LNCaP clone FGC (cell line): ENCODE results near the gene SREBF2.
"Not testable (repeated sequence)": the region's sequence is repeated elsewhere in the genome, so short reads cannot be mapped to it uniquely, and the experiment has no call there.

Source experiments
- DNase-seq: peaks from one replicate; pipeline ENCODE4 v3.0.0-alpha.2; 2011; ENCODE audit warnings: low read depth
- H3K4me3 ChIP-seq: 2 replicates; pipeline ENCODE4 v1.5.1; 2011; ENCODE audit warnings: mild to moderate bottlenecking, low read depth, low read length, control low read depth
- CTCF ChIP-seq: IDR thresholded peaks from 2 replicates; pipeline ENCODE4 v1.5.1; 2012; ENCODE audit warnings: mild to moderate bottlenecking; ENCODE audit not compliant: control insufficient read depth, insufficient read depth; ENCODE audit errors: extremely low read depth

SREBF2 gene

GRCh38 chr22:41947424-41948080 is 114.6 kb downstream of the SREBF2 start:
- H3K4me3 ChIP-seq, result peak overlapping the region; percentile 73
- DNase-seq, result no peak
- no peak for TF ChIP-seq CTCF

- DNase-seq, result no peak
- TF ChIP-seq CTCF, result no peak
Measured at GRCh38 chr22:41948142-41948541, 115.2 kb downstream of the SREBF2 start.

DNA sequence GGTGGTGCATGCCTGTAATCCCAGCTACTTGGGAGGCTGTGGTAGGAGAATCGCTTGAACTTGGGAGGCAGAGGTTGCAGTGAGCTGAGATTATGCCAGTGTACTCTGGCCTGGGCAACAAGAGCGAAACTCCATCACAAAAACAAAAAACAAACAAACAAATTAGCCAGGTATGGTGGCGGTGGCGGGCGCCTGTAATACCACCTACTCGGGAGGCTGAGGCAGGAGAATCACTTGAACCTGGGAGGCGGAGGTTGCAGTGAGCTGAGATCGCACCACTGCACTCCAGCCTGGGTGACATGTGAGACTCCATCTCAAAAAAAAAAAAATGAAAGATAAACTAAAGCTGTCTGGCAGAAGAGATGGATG is 116.0 kb downstream of the SREBF2 start:
- DNase-seq, H3K4me3 ChIP-seq: not testable (repeated sequence)

More at GRCh38 chr22:41948142-41948541, 115.2 kb downstream of the SREBF2 start:
- H3K4me3 ChIP-seq, result no peak overlapping the region

GRCh38 chr22:41949297-41949965 is 116.5 kb downstream of the SREBF2 start:
- no peak for TF ChIP-seq CTCF
- H3K4me3 ChIP-seq, result no peak overlapping the region
- DNase-seq, result no peak

DNA sequence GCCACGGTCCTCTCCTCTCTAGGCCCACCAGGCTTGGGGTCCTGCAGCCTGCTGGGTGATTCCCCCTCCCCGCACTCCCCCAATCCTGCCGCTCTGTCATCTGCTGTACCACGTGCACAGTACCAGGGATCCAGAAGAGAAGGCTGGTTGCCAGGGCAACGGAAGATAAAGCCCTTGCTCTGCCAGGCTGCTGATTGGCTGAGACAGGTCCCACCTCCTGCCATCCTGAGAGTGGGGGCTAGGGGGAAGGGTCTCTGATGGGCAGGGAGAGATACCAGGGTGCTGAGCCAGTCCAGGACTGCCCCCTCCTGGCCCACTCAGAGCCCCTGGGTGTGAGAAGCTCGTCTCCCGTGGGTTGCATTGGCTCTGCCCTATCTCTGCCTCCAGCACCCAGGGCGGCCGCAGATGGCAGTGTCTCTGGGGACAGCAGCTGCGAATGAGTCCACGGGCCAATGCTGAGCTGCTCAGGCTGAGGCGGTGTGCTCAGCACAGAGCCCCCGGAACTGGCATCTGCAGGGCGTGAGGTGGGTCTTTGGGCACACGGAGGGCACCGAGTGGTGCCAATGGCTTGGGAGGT is 119.1 kb downstream of the SREBF2 start, which contains the start of gene SMIM45:
Gene SMIM45, plus strand, starts transcription at position 253 of the 577 bp plus-strand sequence.
- no peak within 1 kb of the TSS for H3K4me3 ChIP-seq
- TF ChIP-seq CTCF, result no peak
- DNase-seq, result no peak

DNA sequence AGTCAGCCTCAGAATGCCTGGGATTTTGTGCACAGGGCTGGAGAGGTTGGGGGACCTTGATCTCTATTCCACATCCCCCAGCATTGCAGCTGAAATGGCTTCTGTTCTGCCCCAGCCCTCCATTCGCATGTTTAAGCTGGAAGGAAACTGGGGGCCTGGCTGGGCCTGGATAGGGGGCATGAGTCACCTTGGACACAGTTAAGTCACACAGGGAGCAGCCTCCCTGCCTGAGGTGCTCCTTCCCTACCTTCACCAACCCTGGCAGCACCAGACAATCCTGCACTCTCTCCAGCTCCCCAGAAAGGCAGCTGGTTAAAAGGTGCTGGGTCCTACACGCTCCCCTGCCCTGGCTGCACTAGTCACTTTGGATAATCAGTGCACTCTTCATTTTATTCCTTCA is 119.8 kb downstream of the SREBF2 start:
- no peak for TF ChIP-seq CTCF
- no peak overlapping the region for H3K4me3 ChIP-seq
- no peak for DNase-seq
